ENCODE measurements around the gene TRAPPC5.

- TF ChIP-seq CTCF (conservative IDR thresholded peaks at IDR 0.05; ENCODE audit: low read depth in 2 of 2), result peak in 1 of 2 experiments; percentile 67; a peak in 2 of 4 replicates
- no peak for TF ChIP-seq REST (IDR thresholded peaks at IDR 0.05; ENCODE audit: unreplicated experiment)
Observed at GRCh38 chr19:7681340-7682174, 924 bp downstream of the TRAPPC5 start.
